T-helper 1 cell treated with Interleukin-12 subunit alpha and Interleukin-12 subunit beta and Interleukin-4 antibody, amounts not matched to agents 30 ng/mL and 1 ng/mL, for 36 hours (primary cell): ENCODE data around the gene TSPAN3. TPM values are rescaled to one million over a fixed set of nuclear protein-coding genes. Genes with fewer than 3 reads are reported as not detected.

Source experiments
- intact Hi-C: fragments of 100-400 bp; cut with micrococcal nuclease; formaldehyde crosslinking; loops from one replicate; pipeline ENCODE4 v1.15.1; 2024
- total RNA-seq: library from RNA; stranded (reverse); gene quantifications from 2 replicates; pipeline ENCODE4 v1.2.3, GENCODE V29; 2022

The TSPAN3 gene
- total RNA-seq, 1 donor from 2014 or later, result 19.2 TPM

DNA sequence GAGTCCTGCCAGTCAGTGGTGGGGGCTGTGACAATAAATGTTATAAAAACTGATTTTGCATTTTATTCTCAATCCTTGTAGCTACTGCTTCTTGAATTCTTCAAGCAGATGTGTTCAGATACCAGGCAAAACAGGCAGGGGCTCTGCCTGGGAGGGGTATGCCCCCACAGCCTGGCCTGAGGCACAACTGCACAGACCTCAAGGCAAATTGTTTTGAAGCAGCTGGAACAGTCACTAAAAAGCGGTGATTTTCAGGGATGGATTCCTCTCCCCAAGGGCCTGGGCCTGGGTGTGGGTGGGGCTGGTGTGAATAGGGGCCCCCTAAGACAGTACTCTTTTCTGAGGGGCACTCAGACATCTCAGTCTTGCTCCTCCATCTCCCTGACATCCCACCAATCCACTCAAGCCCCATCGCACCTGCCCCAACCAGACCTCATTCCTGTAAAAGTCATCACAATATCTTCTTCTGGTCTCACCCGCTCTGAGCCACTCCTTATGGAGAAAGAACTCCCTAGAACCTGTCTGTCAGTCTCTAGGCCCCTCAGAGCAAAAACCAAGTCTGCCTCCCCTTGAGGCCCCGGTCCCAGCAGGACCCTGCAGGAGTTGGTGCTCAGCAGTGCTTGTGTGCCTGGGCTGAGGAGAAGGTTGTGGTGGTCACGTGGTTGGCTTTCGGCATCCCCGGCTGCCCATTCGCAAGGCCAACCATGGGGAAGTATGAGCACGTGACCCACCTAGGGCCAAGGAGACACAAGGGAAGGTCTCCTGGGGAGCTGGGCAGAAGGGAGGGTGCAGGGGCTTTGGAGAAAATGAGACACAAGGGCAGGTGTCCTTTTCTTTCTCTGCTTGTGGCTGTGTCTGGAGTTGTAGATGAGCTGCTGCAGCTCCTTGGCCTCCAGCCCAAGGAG is 78.9 kb downstream of the TSPAN3 start:
- intact Hi-C loops, result no loop called here

Other genes starting within 250 kb of the TSPAN3 start
- gene SCAPER, start 165.8 kb downstream of the TSPAN3 start, total RNA-seq, result 26.1 and 27.5 TPM in 2 replicates
- gene RCN2, start 139.4 kb downstream of the TSPAN3 start, total RNA-seq, result 30.8 and 31.9 TPM in 2 replicates
- 216 and 224 TPM in 2 replicates for gene PSTPIP1, start 76.0 kb downstream of the TSPAN3 start, total RNA-seq